Chondrocyte (in vitro differentiated cells): Measurements from ENCODE around the gene KIF5C. TPM values are rescaled to one million over a fixed set of nuclear protein-coding genes. Genes with fewer than 3 reads are reported as not detected.

Experiments
- DNase-seq: peaks from one replicate; pipeline ENCODE4 v3.0.0; 2021; ENCODE audit warnings: mixed read lengths, low spot score
- H3K27ac Mint-ChIP-seq: one replicate; pipeline ENCODE4 v1.8.0; 2021; ENCODE audit warnings: mild to moderate bottlenecking, moderate library complexity, mixed read lengths; ENCODE audit not compliant: unreplicated experiment
- H3K27me3 Mint-ChIP-seq: 2 replicates; pipeline ENCODE4 v1.8.0; 2021; ENCODE audit warnings: low read depth, mixed read lengths
- H3K36me3 Mint-ChIP-seq: 2 replicates; pipeline ENCODE4 v1.8.0; 2021; ENCODE audit warnings: low read depth, mixed read lengths
- H3K4me1 Mint-ChIP-seq: 2 replicates; pipeline ENCODE4 v1.8.0; 2021; ENCODE audit warnings: low read depth, mild to moderate bottlenecking, mixed read lengths
- H3K4me3 Mint-ChIP-seq: one replicate; pipeline ENCODE4 v1.8.0; 2021; ENCODE audit warnings: mild to moderate bottlenecking, moderate library complexity, mixed read lengths; ENCODE audit not compliant: unreplicated experiment
- H3K9me3 Mint-ChIP-seq: 2 replicates; pipeline ENCODE4 v1.8.0; 2021; ENCODE audit warnings: low read depth, mixed read lengths
- total RNA-seq: library from RNA; stranded (reverse); gene quantifications from 3 replicates; pipeline ENCODE4 v1.2.1, GENCODE V29; 2021
- TF ChIP-seq, protein P1 (sequence below): fragments of 200-600 bp; sonication (generic); IDR thresholded peaks from 2 replicates; pipeline ENCODE4 v1.5.0; 2021; ENCODE audit warnings: antibody characterized with exemption, mild to moderate bottlenecking, moderate library complexity

The KIF5C gene
- total RNA-seq, 1 donor from 2014 or later: 3.1 TPM

GRCh38 chr2:148935791-148936190, 60.8 kb downstream of the KIF5C start:
- no peak for DNase-seq
- no peaks in the 10 kb centered on the region for H3K36me3 Mint-ChIP-seq
- no peaks in the 10 kb centered on the region for H3K9me3 Mint-ChIP-seq
- H3K4me3 Mint-ChIP-seq: no peak overlapping the region
- H3K27me3 Mint-ChIP-seq: no peaks in the 10 kb centered on the region
- H3K27ac Mint-ChIP-seq: no peak overlapping the region
- H3K4me1 Mint-ChIP-seq: peaks cover under 1% of the 10 kb centered on the region
- TF ChIP-seq, protein P1, sequence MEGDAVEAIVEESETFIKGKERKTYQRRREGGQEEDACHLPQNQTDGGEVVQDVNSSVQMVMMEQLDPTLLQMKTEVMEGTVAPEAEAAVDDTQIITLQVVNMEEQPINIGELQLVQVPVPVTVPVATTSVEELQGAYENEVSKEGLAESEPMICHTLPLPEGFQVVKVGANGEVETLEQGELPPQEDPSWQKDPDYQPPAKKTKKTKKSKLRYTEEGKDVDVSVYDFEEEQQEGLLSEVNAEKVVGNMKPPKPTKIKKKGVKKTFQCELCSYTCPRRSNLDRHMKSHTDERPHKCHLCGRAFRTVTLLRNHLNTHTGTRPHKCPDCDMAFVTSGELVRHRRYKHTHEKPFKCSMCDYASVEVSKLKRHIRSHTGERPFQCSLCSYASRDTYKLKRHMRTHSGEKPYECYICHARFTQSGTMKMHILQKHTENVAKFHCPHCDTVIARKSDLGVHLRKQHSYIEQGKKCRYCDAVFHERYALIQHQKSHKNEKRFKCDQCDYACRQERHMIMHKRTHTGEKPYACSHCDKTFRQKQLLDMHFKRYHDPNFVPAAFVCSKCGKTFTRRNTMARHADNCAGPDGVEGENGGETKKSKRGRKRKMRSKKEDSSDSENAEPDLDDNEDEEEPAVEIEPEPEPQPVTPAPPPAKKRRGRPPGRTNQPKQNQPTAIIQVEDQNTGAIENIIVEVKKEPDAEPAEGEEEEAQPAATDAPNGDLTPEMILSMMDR: no peak

DNA sequence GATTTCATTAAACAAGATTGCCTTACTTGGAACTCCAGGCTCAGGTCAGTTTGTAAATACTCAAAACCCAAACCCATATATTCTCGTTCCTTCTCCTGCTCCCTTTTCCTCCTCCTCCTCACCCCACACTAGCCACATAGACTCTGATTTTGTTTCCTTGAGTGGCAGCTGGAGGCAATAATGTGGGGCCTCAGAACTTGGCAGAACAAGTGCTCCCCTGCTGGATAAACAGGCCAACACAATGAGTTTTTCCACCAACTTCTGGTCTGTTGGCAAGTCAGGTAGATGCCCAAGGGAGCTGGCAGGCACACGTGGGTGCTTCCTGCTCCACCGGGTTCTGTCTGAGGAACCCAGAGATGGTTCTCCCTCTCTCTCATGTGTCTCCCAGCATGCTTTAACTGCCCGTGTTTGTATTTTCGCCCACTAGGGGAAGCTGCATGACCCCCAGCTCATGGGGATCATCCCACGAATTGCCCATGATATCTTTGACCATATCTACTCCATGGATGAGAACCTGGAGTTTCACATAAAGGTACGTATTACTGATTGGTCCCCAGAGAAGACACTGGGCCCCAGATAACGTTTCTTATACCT, 61.9 kb downstream of the KIF5C start:
- H3K27ac Mint-ChIP-seq: no peak overlapping the region
- H3K36me3 Mint-ChIP-seq: no peaks in the 10 kb centered on the region
- DNase-seq: no peak
- H3K9me3 Mint-ChIP-seq: no peaks in the 10 kb centered on the region
- H3K27me3 Mint-ChIP-seq: no peaks in the 10 kb centered on the region
- no peaks in the 10 kb centered on the region for H3K4me1 Mint-ChIP-seq
- TF ChIP-seq, protein P1: peak; percentile 20
- no peak overlapping the region for H3K4me3 Mint-ChIP-seq

- no peak for DNase-seq
- Mint-ChIP-seq H3K9me3 (no peaks in the 10 kb centered on the region), H3K4me1 (no peaks in the 10 kb centered on the region), H3K27me3 (no peaks in the 10 kb centered on the region), H3K4me3 (no peak overlapping the region), H3K27ac (no peak overlapping the region), H3K36me3 (peaks cover 3% of the 10 kb centered on the region)
- TF ChIP-seq, protein P1: no peak
Observed at GRCh38 chr2:148939271-148939670, 64.2 kb downstream of the KIF5C start.

GRCh38 chr2:148943097-148943496, 68.1 kb downstream of the KIF5C start:
- H3K4me1 Mint-ChIP-seq: no peaks in the 10 kb centered on the region
- TF ChIP-seq, protein P1: no peak
- no peaks in the 10 kb centered on the region for H3K27me3 Mint-ChIP-seq

GRCh38 chr2:148944536-148944935, 69.5 kb downstream of the KIF5C start:
- Mint-ChIP-seq H3K36me3 (peaks cover 3% of the 10 kb centered on the region), H3K9me3 (no peaks in the 10 kb centered on the region), H3K4me1 (no peaks in the 10 kb centered on the region), H3K27me3 (no peaks in the 10 kb centered on the region), H3K4me3 (no peak overlapping the region), H3K27ac (no peak overlapping the region)
- TF ChIP-seq, protein P1: no peak
- DNase-seq: no peak

More at GRCh38 chr2:148943097-148943496, 68.1 kb downstream of the KIF5C start:
- no peak overlapping the region for H3K4me3 Mint-ChIP-seq
- H3K27ac Mint-ChIP-seq: no peak overlapping the region
- peaks cover 3% of the 10 kb centered on the region for H3K36me3 Mint-ChIP-seq
- DNase-seq: no peak
- no peaks in the 10 kb centered on the region for H3K9me3 Mint-ChIP-seq
